Hepatocyte (in vitro differentiated cells): ENCODE data around the gene PREPL. TPM values are rescaled to one million over a fixed set of nuclear protein-coding genes. Genes with fewer than 3 reads are reported as not detected.
A peak's percentile ranks its signal among the peaks of the same experiment; 100 is the strongest.

ENCODE experiments used
- DNase-seq: peaks from one replicate; pipeline ENCODE4 v3.0.0-alpha.2; 2016; ENCODE audit warnings: low spot score
- H2AFZ ChIP-seq: fragments of 200-600 bp; sonication (generic); 2 replicates; pipeline ENCODE4 v1.6.0; 2016; ENCODE audit warnings: antibody characterized with exemption, mild to moderate bottlenecking
- H3K27ac ChIP-seq: fragments of 200-600 bp; sonication (generic); 2 replicates; pipeline ENCODE4 v1.5.1; 2016; ENCODE audit warnings: mild to moderate bottlenecking
- H3K27me3 ChIP-seq: fragments of 200-600 bp; sonication (generic); 2 replicates; pipeline ENCODE4 v1.6.1; 2016
- H3K36me3 ChIP-seq: fragments of 200-600 bp; sonication (generic); replicated peaks from 2 replicates; pipeline ENCODE4 v1.5.1; 2016; ENCODE audit warnings: low read depth; ENCODE audit not compliant: insufficient read depth
- H3K4me1 ChIP-seq: fragments of 200-600 bp; sonication (generic); 2 replicates; pipeline ENCODE4 v1.5.1; 2016; ENCODE audit warnings: mild to moderate bottlenecking, moderate library complexity; ENCODE audit not compliant: insufficient read depth
- H3K4me2 ChIP-seq: fragments of 200-600 bp; sonication (generic); 2 replicates; pipeline ENCODE4 v1.6.0; 2016
- H3K4me3 ChIP-seq: fragments of 200-600 bp; sonication (generic); 2 replicates; pipeline ENCODE4 v1.5.1; 2016; ENCODE audit warnings: mild to moderate bottlenecking
- H3K79me2 ChIP-seq: fragments of 200-600 bp; sonication (generic); 2 replicates; pipeline ENCODE4 v1.6.0; 2017; ENCODE audit warnings: mild to moderate bottlenecking
- H3K9me2 ChIP-seq: fragments of 200-600 bp; sonication (generic); replicated peaks from 2 replicates; pipeline ENCODE4 v1.6.0; 2017; ENCODE audit warnings: mild to moderate bottlenecking; ENCODE audit not compliant: insufficient read depth
- H3K9me3 ChIP-seq: fragments of 200-600 bp; sonication (generic); 2 replicates; pipeline ENCODE4 v1.5.1; 2016; ENCODE audit warnings: low read depth, mild to moderate bottlenecking
- H4K20me1 ChIP-seq: fragments of 200-600 bp; sonication (generic); 2 replicates; pipeline ENCODE4 v1.6.0; 2016; ENCODE audit warnings: mild to moderate bottlenecking; ENCODE audit not compliant: insufficient read depth, poor library complexity, severe bottlenecking
- CTCF ChIP-seq: fragments of 200-600 bp; sonication (generic); IDR thresholded peaks from 2 replicates; pipeline ENCODE4 v1.5.1; 2016; ENCODE audit warnings: antibody characterized with exemption, mild to moderate bottlenecking; ENCODE audit not compliant: poor library complexity
- EZH2 ChIP-seq: fragments of 200-600 bp; sonication (generic); IDR thresholded peaks from 2 replicates; pipeline ENCODE4 v1.6.1; 2016; ENCODE audit warnings: antibody characterized with exemption, mild to moderate bottlenecking, borderline replicate concordance
- EZH2phosphoT487 ChIP-seq: fragments of 200-600 bp; sonication (generic); IDR thresholded peaks from one replicate; pipeline ENCODE4 v1.6.1; 2018; ENCODE audit warnings: antibody characterized with exemption, mild to moderate bottlenecking, low read depth, moderate library complexity; ENCODE audit not compliant: unreplicated experiment, severe bottlenecking
- WGBS: methylation state at CpG from one replicate; pipeline ENCODE4 v1.1.6; 2016; ENCODE audit warnings: low lambda C conversion rate; ENCODE audit errors: missing lambda C conversion rate; 5-methylcytosine and 5-hydroxymethylcytosine counted together
- polyA plus RNA-seq: library from polyadenylated mRNA; unstranded; fragments of >200 nt; fragmentation: Nextera tagmentation; extraction: Ambion mirVana; gene quantifications from 2 replicates; pipeline ENCODE4 v1.2.1, GENCODE V29; 2016
- total RNA-seq: library from RNA; depleted of rRNA; stranded (reverse); fragments of >200 nt; gene quantifications from 2 replicates; pipeline ENCODE4 v1.2.3, GENCODE V29; 2014

PREPL gene
- 44.3 and 46.5 TPM in 2 replicates for total RNA-seq
- 21.7 TPM in 2 replicates for polyA plus RNA-seq

GRCh38 chr2:44361330-44362206 is at the start of gene PREPL, which contains the start of gene CAMKMT:
Gene PREPL, minus strand, starts transcription at chr2:44361494. Its CDS starts 15,152 bp downstream, at chr2:44346342.
Gene CAMKMT, plus strand, starts transcription at chr2:44361947.
- peak within 1 kb of the TSS; percentile 72 for H3K4me3 ChIP-seq
- no peaks in the 10 kb centered on the region for H4K20me1 ChIP-seq
- H3K4me1 ChIP-seq, result peaks cover 9% of the 10 kb centered on the region
- H2AFZ ChIP-seq, result peak within 1 kb of the TSS; percentile 88
- H3K9me3 ChIP-seq, result no peaks in the 10 kb centered on the region
- H3K9me2 ChIP-seq, result no peaks in the 10 kb centered on the region
- peaks cover 71% of the 10 kb centered on the region for H3K79me2 ChIP-seq
- no peaks in the 10 kb centered on the region for H3K27me3 ChIP-seq
- peak within 1 kb of the TSS; percentile 96 for H3K27ac ChIP-seq
- H3K36me3 ChIP-seq, result no peaks in the 10 kb centered on the region
- no peak for TF ChIP-seq CTCF
- TF ChIP-seq EZH2phosphoT487, result no peak
- no peak for TF ChIP-seq EZH2
- peak within 1 kb of the TSS; percentile 82 for H3K4me2 ChIP-seq
- 1% methylated on average over 55 of the region's 57 CpGs for WGBS
- peak; percentile 98 for DNase-seq

DNA sequence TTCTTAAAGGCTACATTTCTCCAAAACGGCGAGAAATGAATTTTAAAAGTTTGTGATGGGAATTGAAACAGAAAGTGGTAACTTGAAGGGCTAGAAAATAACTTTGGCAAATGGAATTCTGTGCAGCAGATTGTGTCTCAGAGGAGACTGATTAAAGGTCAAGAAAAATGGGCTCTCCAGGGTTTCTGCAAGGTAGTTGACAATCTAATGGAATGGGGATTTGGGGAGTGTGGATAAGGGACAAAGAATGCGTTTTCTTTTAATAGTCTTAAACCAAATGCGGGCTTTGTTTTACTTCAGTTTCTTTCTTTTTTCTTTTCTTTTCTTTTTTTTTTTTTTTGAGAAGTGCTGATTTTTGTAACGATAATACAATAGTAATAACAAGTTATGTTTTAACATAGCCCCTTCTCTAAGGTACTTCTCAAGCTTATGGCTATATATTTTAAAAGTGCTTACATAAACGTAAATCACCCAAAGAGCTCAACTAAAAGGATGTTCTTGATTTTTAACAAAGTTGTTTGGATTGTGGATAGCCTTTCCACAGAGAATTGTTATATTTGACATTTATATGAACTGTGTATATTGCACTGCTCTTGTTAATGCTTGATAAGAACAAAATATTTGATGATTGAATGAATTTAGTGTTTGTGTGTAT is 37.1 kb upstream of the PREPL start:
- Histone ChIP-seq H2AFZ (no peak overlapping the region), H3K4me1 (no peaks in the 10 kb centered on the region), H3K4me3 (no peak overlapping the region), H3K79me2 (no peaks in the 10 kb centered on the region), H3K9me2 (no peaks in the 10 kb centered on the region), H3K27me3 (no peaks in the 10 kb centered on the region), H3K4me2 (peak overlapping the region; percentile 68), H4K20me1 (no peaks in the 10 kb centered on the region), H3K27ac (no peak overlapping the region), H3K9me3 (no peaks in the 10 kb centered on the region), H3K36me3 (no peaks in the 10 kb centered on the region)
- DNase-seq, result no peak
- TF ChIP-seq EZH2 (no peak), CTCF (no peak), EZH2phosphoT487 (no peak)
- WGBS, result 61% methylated on average over 6 of the region's 6 CpGs

DNA sequence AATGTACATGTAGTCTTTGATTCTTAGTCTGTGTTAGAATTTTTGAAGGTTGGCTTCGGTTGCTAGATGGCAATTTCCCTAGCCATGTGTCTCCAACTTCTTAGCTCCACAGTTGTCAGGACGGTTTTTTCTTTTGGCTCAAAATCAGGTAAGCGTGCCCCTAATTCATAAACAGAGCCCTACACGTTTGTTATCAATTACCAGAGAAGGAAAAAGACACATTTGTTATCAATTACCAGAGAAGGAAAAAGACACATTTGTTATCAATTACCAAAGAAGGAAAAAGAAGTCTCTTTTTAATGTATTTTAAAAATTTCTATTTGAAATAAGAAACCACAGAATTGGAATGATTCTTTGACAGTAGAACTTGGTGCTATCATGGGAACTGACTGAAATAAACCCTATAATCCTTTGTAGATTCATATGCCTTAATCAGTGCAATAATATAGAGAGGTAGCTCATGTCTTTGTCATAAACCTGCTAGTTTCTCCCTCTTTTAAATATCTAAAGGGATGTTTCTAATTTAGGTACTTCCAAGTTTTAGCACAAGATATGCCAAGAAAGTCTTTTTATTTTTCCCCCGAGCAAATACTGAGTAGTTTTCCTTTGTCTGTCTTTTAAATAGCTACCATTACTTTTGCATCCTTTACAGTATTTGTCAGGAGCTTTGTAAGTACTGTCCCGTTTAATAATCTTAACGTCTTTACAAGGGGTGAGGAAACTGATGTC is 36.3 kb upstream of the PREPL start:
- TF ChIP-seq EZH2phosphoT487, result no peak
- WGBS, result 36% methylated on average over 7 of the region's 7 CpGs

More for the DNA sequence above, 36.3 kb upstream of the PREPL start:
- Histone ChIP-seq H2AFZ (no peak overlapping the region), H3K4me2 (peak overlapping the region; percentile 68), H3K79me2 (no peaks in the 10 kb centered on the region), H3K4me1 (no peaks in the 10 kb centered on the region), H3K27me3 (no peaks in the 10 kb centered on the region), H3K27ac (no peak overlapping the region), H3K4me3 (no peak overlapping the region), H3K9me2 (no peaks in the 10 kb centered on the region), H3K36me3 (no peaks in the 10 kb centered on the region), H4K20me1 (no peaks in the 10 kb centered on the region), H3K9me3 (no peaks in the 10 kb centered on the region)
- no peak for DNase-seq
